Gastrocnemius medialis (tissue), 4 donors: Measurements from ENCODE around the gene LRIG2.

Experiments
- CTCF ChIP-seq, 5 experiments: fragments of 450-650 bp in 3 of 5; fragments of 200-600 bp in 2 of 5; sonication (generic) in 2 of 5; IDR thresholded peaks in 4 of 5; conservative IDR thresholded peaks in 1 of 5; 1 replicate in 4 of 5; 2 replicates in 1 of 5; pipeline ENCODE4 v1.5.1; 2016 to 2019; ENCODE audit warnings: antibody characterized with exemption in 5 of 5, mild to moderate bottlenecking in 3 of 5, moderate library complexity in 3 of 5
- POLR2A ChIP-seq, 2 donors: fragments of 450-650 bp; IDR thresholded peaks; one replicate each; pipeline ENCODE4 v1.6.1; 2017; ENCODE audit warnings: antibody characterized with exemption in 2 of 2, mild to moderate bottlenecking in 2 of 2, moderate library complexity in 2 of 2

- no peak for TF ChIP-seq POLR2A (IDR thresholded peaks at IDR 0.05)
- TF ChIP-seq CTCF (IDR thresholded peaks at IDR 0.05 in 4 of 5, conservative IDR thresholded peaks at IDR 0.05 in 1 of 5) = no peak
Measured at GRCh38 chr1:113170519-113170918, 97.5 kb downstream of the LRIG2 start.
